IPS DF 6.9 (cell line): Measurements from ENCODE around the gene ZNF436.

Experiments used
- DNase-seq: peaks from one replicate; pipeline ENCODE4 v3.0.0-alpha.2; 2013; ENCODE audit warnings: low read depth, low spot score
- H3K27ac ChIP-seq: one replicate; pipeline ENCODE4 v1.5.1; 2013; ENCODE audit warnings: low read length, control low read depth
- H3K27me3 ChIP-seq: 2 replicates; pipeline ENCODE4 v1.6.1; 2013; ENCODE audit warnings: mild to moderate bottlenecking, low read length; ENCODE audit not compliant: control insufficient read depth, insufficient read depth
- H3K36me3 ChIP-seq: 2 replicates; pipeline ENCODE4 v1.6.1; 2013; ENCODE audit warnings: low read length; ENCODE audit not compliant: control insufficient read depth, insufficient read depth
- H3K4me1 ChIP-seq: 2 replicates; pipeline ENCODE4 v1.6.1; 2013; ENCODE audit warnings: low read length; ENCODE audit not compliant: control insufficient read depth, insufficient read depth
- H3K4me3 ChIP-seq: 2 replicates; pipeline ENCODE4 v1.5.1; 2013; ENCODE audit warnings: mild to moderate bottlenecking, low read length
- H3K9me3 ChIP-seq: 2 replicates; pipeline ENCODE4 v1.6.1; 2013; ENCODE audit warnings: low read length, inconsistent platforms; ENCODE audit not compliant: control insufficient read depth, insufficient read depth
- WGBS: extraction: QIAGEN DNeasy Blood & Tissue Kit; methylation state at CpG from one replicate; pipeline ENCODE4 v1.1.7; 2013; ENCODE audit warnings: mixed read lengths, missing lambda C conversion rate; ENCODE audit not compliant: insufficient read length, insufficient coverage; 5-methylcytosine and 5-hydroxymethylcytosine counted together

Gene ZNF436

GRCh38 chr1:23393706-23394105, 24.1 kb upstream of the ZNF436 start:
- WGBS, result no CpG with 5 or more reads among the region's 15 CpGs
- H3K4me3 ChIP-seq, result no peak overlapping the region
- H3K27ac ChIP-seq, result no peak overlapping the region
- H3K27me3 ChIP-seq, result peaks cover 36% of the 10 kb centered on the region
- no peaks in the 10 kb centered on the region for H3K9me3 ChIP-seq
- H3K4me1 ChIP-seq, result peaks cover 3% of the 10 kb centered on the region; the same call in 1 of the 2 replicates
- DNase-seq, result no peak
- no peaks in the 10 kb centered on the region for H3K36me3 ChIP-seq

- H3K36me3 ChIP-seq, result no peaks in the 10 kb centered on the region
- H3K4me3 ChIP-seq, result no peak overlapping the region
- peaks cover 35% of the 10 kb centered on the region for H3K27me3 ChIP-seq
- no peak overlapping the region for H3K27ac ChIP-seq
- no peak for DNase-seq
- WGBS, result 100% methylated on average over 1 of the region's 2 CpGs
- H3K4me1 ChIP-seq, result peaks cover 3% of the 10 kb centered on the region; the same call in 1 of the 2 replicates
- H3K9me3 ChIP-seq, result no peaks in the 10 kb centered on the region
Observed at GRCh38 chr1:23392125-23392855, 22.7 kb upstream of the ZNF436 start.

- H3K9me3 ChIP-seq, result no peaks in the 10 kb centered on the region; the same call in 1 of the 2 replicates
- no peak overlapping the region for H3K4me3 ChIP-seq
- no peak for DNase-seq
- peaks cover 3% of the 10 kb centered on the region; the same call in 1 of the 2 replicates for H3K4me1 ChIP-seq
- no CpG with 5 or more reads among the region's 9 CpGs for WGBS
- H3K27ac ChIP-seq, result no peak overlapping the region
- peaks cover 34% of the 10 kb centered on the region; the same call in 1 of the 2 replicates for H3K27me3 ChIP-seq
- no peaks in the 10 kb centered on the region for H3K36me3 ChIP-seq
Observed at GRCh38 chr1:23389837-23390321, 20.2 kb upstream of the ZNF436 start.

DNA sequence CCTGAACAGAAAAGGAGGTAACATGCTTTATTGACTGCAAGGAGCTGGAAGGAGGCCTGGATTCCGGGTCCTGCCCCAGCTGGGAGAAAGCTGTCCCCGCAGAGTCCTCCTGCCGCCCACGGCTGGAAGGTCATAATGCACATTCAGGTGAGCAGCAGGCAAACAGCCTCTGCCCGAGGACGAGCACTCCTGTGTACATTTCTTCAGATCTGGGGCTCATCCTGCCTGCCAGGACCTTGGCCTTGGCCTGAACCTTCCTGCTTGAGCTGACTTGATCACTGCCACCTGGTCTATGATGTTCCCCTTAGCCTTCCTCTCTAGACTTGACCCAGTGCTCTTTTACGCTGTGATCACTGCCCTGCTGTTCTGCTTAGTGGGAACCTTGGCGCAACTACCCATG, 17.9 kb upstream of the ZNF436 start:
- peaks cover 33% of the 10 kb centered on the region; the same call in 1 of the 2 replicates for H3K27me3 ChIP-seq
- no peak overlapping the region for H3K27ac ChIP-seq
- no peak overlapping the region for H3K4me3 ChIP-seq
- DNase-seq, result no peak
- no CpG with 5 or more reads among the region's 8 CpGs for WGBS
- H3K9me3 ChIP-seq, result no peaks in the 10 kb centered on the region; the same call in 1 of the 2 replicates
- no peaks in the 10 kb centered on the region for H3K36me3 ChIP-seq
- H3K4me1 ChIP-seq, result no peaks in the 10 kb centered on the region

GRCh38 chr1:23385119-23385621, 15.5 kb upstream of the ZNF436 start:
- H3K4me1 ChIP-seq, result no peaks in the 10 kb centered on the region
- peaks cover 40% of the 10 kb centered on the region for H3K27me3 ChIP-seq
- no peaks in the 10 kb centered on the region for H3K36me3 ChIP-seq
- no peaks in the 10 kb centered on the region; the same call in 1 of the 2 replicates for H3K9me3 ChIP-seq
- no peak overlapping the region for H3K4me3 ChIP-seq
- WGBS, result no CpG with 5 or more reads among the region's 14 CpGs
- no peak overlapping the region for H3K27ac ChIP-seq
- no peak for DNase-seq

DNA sequence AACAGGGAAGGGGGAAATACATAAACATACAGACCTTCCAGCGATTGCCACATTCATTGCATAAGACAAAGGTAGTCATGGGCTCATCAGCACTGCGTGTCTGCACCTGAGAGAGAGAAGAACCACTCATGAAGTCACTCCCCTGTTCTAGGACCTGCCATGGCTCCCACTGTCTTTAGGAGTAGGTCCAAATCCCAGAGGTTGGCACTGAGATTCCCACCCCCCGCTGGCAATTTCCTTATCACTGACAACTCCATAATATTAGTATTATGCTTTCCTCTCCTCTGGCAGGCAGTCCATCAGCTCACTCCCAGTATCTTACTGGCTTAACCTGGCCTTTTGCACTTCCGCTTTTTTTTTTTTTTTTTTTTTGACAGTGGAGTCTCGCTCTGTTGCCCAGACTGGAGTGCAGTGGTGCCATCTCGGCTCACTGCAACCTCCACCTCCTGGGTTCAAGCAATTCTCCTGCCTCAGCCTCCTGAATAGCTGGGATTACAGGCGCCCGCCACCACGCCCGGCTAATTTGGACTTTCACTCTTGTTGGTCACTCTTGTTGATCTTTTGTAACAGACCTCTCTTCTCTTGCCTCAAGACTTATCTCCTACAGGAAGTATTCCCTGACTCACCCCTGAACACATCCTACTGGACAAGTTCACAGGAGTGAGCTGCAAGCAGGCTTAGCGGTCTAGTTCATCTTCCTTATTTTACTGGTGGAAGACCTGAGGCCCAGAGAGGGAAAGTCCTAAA, 14.8 kb upstream of the ZNF436 start:
- Histone ChIP-seq H3K9me3 (no peaks in the 10 kb centered on the region; the same call in 1 of the 2 replicates), H3K27me3 (peaks cover 35% of the 10 kb centered on the region), H3K4me1 (no peaks in the 10 kb centered on the region), H3K27ac (no peak overlapping the region), H3K36me3 (no peaks in the 10 kb centered on the region), H3K4me3 (no peak overlapping the region)
- no CpG with 5 or more reads among the region's 11 CpGs for WGBS
- no peak for DNase-seq

GRCh38 chr1:23383577-23384311, 14.1 kb upstream of the ZNF436 start:
- Histone ChIP-seq H3K27ac (no peak overlapping the region), H3K4me1 (no peaks in the 10 kb centered on the region), H3K4me3 (no peak overlapping the region; the same call in 1 of the 2 replicates), H3K9me3 (no peaks in the 10 kb centered on the region; the same call in 1 of the 2 replicates), H3K27me3 (peaks cover 37% of the 10 kb centered on the region), H3K36me3 (no peaks in the 10 kb centered on the region)
- WGBS, result no CpG with 5 or more reads among the region's 8 CpGs
- no peak for DNase-seq

GRCh38 chr1:23381233-23381885, 11.7 kb upstream of the ZNF436 start:
- WGBS, result no CpG with 5 or more reads among the region's 5 CpGs
- DNase-seq, result no peak
- peaks cover 30% of the 10 kb centered on the region for H3K27me3 ChIP-seq
- no peak overlapping the region for H3K27ac ChIP-seq
- no peaks in the 10 kb centered on the region for H3K36me3 ChIP-seq
- H3K4me1 ChIP-seq, result no peaks in the 10 kb centered on the region
- H3K9me3 ChIP-seq, result no peaks in the 10 kb centered on the region
- H3K4me3 ChIP-seq, result no peak overlapping the region

DNA sequence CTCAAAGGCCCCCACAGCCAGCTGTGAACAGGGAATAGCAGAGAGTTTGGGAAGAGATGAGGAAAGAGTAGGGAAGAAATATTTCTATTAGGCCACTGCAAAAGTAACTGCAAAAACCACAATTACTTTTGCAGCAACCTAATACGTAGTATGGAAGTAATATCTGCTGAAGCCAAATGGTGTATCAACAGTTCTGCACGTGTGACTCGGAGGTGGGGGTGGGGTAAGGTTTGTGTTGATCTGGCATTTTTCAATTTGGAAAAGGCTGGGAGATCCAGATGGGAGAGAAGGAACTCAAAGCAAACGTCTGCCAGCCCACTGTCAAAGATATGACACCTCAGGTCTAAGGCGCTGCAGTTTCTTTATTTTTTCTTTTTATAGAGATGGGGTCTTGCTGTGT, 11.1 kb upstream of the ZNF436 start:
- DNase-seq, result no peak
- WGBS, result no CpG with 5 or more reads among the region's 5 CpGs
- Histone ChIP-seq H3K27ac (no peak overlapping the region), H3K9me3 (no peaks in the 10 kb centered on the region), H3K4me3 (no peak overlapping the region), H3K36me3 (no peaks in the 10 kb centered on the region), H3K27me3 (peaks cover 28% of the 10 kb centered on the region), H3K4me1 (no peaks in the 10 kb centered on the region)
